ENCODE data around the gene C2orf78. TPM values are rescaled to one million over a fixed set of nuclear protein-coding genes. Genes with fewer than 3 reads are reported as not detected.

Gene C2orf78
- total RNA-seq, 2 experiments from 2014 or later = not detected

GRCh38 chr2:73818296-73818695, 34.3 kb downstream of the C2orf78 start:
- intact Hi-C loops (cut with micrococcal nuclease) = no loop called here
- POLR2A ChIA-PET = no interaction called here
- peaks cover 4% of the 10 kb centered on the region for H3K27me3 Mint-ChIP-seq
- H3K36me3 Mint-ChIP-seq (ENCODE audit: low read depth) = no peaks in the 10 kb centered on the region
- no peak overlapping the region for H3K27ac Mint-ChIP-seq
- H3K4me3 Mint-ChIP-seq = no peak overlapping the region
- ATAC-seq (no peak), DNase-seq (no peak)
- no peaks in the 10 kb centered on the region for H3K9me3 Mint-ChIP-seq
- CTCF ChIA-PET = no interaction called here
- TF ChIP-seq CTCF (IDR thresholded peaks at IDR 0.05) = no peak
- peaks cover 19% of the 10 kb centered on the region for H3K4me1 Mint-ChIP-seq (ENCODE audit: low read depth)

GRCh38 chr2:73821227-73821626, 37.2 kb downstream of the C2orf78 start:
- CTCF ChIA-PET = interaction anchor here (1.5 to 6.0 kb wide), 6 partner anchors 17 to 514 kb away, joined by 5 to 56 read pairs (median 14); partner anchors contain the start of genes BOLA3 and MOB1A
- intact Hi-C loops (cut with micrococcal nuclease) = no loop called here
- peak; percentile 95 for ATAC-seq
- no peak for TF ChIP-seq CTCF (IDR thresholded peaks at IDR 0.05)
- peak; percentile 64 for DNase-seq
- Mint-ChIP-seq H3K4me3 (no peak overlapping the region), H3K4me1 (ENCODE audit: low read depth) (peaks cover 23% of the 10 kb centered on the region), H3K9me3 (no peaks in the 10 kb centered on the region), H3K27me3 (peaks cover 4% of the 10 kb centered on the region), H3K27ac (peak overlapping the region; percentile 67), H3K36me3 (ENCODE audit: low read depth) (no peaks in the 10 kb centered on the region)
- POLR2A ChIA-PET = interaction anchor here (0.6 kb wide), 1 partner anchor 138 kb away, joined by 3 read pairs; no protein-coding TSS in a partner anchor

GRCh38 chr2:73821669-73822068, 37.7 kb downstream of the C2orf78 start:
- ChIA-PET CTCF (interaction anchor here (1.5 to 6.0 kb wide), 8 partner anchors 12 to 513 kb away, joined by 5 to 56 read pairs (median 18); partner anchors contain the start of genes BOLA3 and MOB1A), POLR2A (interaction anchor here (0.9 to 1.4 kb wide), 2 partner anchors 164 to 356 kb away, joined by 3 to 4 read pairs; no protein-coding TSS in a partner anchor)
- no peak for TF ChIP-seq CTCF (IDR thresholded peaks at IDR 0.05)
- Mint-ChIP-seq H3K27me3 (peaks cover 4% of the 10 kb centered on the region), H3K27ac (peak overlapping the region; percentile 67), H3K4me1 (ENCODE audit: low read depth) (peaks cover 23% of the 10 kb centered on the region), H3K9me3 (no peaks in the 10 kb centered on the region), H3K36me3 (ENCODE audit: low read depth) (no peaks in the 10 kb centered on the region), H3K4me3 (no peak overlapping the region)
- no peak for DNase-seq
- intact Hi-C loops (cut with micrococcal nuclease) = no loop called here
- peak; percentile 43 for ATAC-seq

- Mint-ChIP-seq H3K27ac (peak overlapping the region; percentile 12), H3K27me3 (peaks cover 4% of the 10 kb centered on the region), H3K9me3 (no peaks in the 10 kb centered on the region), H3K4me1 (ENCODE audit: low read depth) (peaks cover 23% of the 10 kb centered on the region), H3K36me3 (ENCODE audit: low read depth) (no peaks in the 10 kb centered on the region), H3K4me3 (no peak overlapping the region)
- intact Hi-C loops (cut with micrococcal nuclease) = no loop called here
- CTCF ChIA-PET = interaction anchor here (0.8 to 6.0 kb wide), 13 partner anchors 10 to 513 kb away, joined by 3 to 56 read pairs (median 12); partner anchors contain the start of genes BOLA3 and MOB1A
- peak; percentile 13 for DNase-seq
- POLR2A ChIA-PET = interaction anchor here (0.7 to 1.4 kb wide), 4 partner anchors 164 to 356 kb away, joined by 3 to 4 read pairs (median 3); no protein-coding TSS in a partner anchor
- peak; percentile 42 for ATAC-seq
- no peak for TF ChIP-seq CTCF (IDR thresholded peaks at IDR 0.05)
Observed at GRCh38 chr2:73822276-73822675, 38.3 kb downstream of the C2orf78 start.

GRCh38 chr2:73822991-73823390, 39.0 kb downstream of the C2orf78 start:
- H3K27me3 Mint-ChIP-seq = peaks cover 4% of the 10 kb centered on the region
- DNase-seq (no peak), ATAC-seq (no peak)
- ChIA-PET CTCF (interaction anchor here (0.8 to 6.0 kb wide), 17 partner anchors 11 to 569 kb away, joined by 3 to 56 read pairs (median 8); partner anchors contain the start of genes BOLA3 and MOB1A), POLR2A (interaction anchor here (0.7 to 1.4 kb wide), 3 partner anchors 172 to 355 kb away, joined by 3 to 4 read pairs (median 3); no protein-coding TSS in a partner anchor)
- no peaks in the 10 kb centered on the region for H3K9me3 Mint-ChIP-seq
- H3K27ac Mint-ChIP-seq = no peak overlapping the region
- H3K36me3 Mint-ChIP-seq (ENCODE audit: low read depth) = no peaks in the 10 kb centered on the region
- intact Hi-C loops (cut with micrococcal nuclease) = no loop called here
- no peak for TF ChIP-seq CTCF (IDR thresholded peaks at IDR 0.05)
- peaks cover 30% of the 10 kb centered on the region for H3K4me1 Mint-ChIP-seq (ENCODE audit: low read depth)
- no peak overlapping the region for H3K4me3 Mint-ChIP-seq

Data from activated CD8-positive, alpha-beta T cell treated with anti-CD3 and anti-CD28 coated beads for 36 hours (primary cell).